ENCODE measurements around the gene RAD23A. TPM values are rescaled to one million over a fixed set of nuclear protein-coding genes. Genes with fewer than 3 reads are reported as not detected.

RAD23A gene
- total RNA-seq, 4 donors from 2014 or later: 101 to 128 (median 105) TPM

DNA sequence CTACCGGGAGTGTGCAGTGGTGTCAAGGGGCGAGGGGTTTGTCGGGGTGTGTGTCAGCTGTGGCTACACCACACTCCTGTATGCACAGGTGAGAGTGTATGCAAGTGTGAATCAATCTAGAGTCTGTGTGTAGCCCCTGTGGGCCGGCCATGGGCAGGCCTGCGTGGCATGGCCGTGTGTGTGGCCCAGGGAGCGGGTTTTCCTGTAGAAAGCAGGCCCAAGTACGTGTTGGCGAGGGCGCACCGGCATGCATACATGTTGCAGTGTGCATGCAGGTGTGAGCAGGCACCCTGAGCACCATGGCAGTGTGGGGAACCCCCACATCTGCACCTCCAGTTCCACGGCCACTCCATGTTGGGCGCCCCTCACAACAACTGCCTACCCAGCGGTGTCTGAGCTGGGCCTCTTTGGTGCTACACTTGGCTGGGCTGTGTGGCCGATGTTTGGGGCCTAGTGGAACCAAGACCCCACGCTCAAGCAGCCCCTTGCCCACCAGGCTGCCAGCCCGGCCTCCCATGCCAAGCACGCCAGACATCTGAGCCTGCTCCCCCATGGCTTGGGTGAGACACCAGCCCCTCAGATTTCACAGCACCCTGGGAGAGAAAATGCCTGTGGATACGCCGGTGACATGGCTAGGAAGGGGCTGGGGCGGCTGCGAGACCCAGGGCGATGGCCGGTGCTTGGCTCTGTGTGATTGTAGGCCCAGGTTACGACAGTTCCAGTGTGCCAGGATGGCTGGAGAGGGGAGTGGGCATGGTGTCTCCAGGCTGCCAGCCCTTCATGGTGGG lies 51.7 kb downstream of the RAD23A start:
- H3K4me3 ChIP-seq (ENCODE audit: low read depth, poor library complexity, severe bottlenecking): peak overlapping the region; percentile 60
- no peak for DNase-seq (ENCODE audit: low spot score in 2 of 2)
- 45 to 55% methylated on average over 9 to 21 of the region's 25 CpGs for WGBS, 2 donors
- intact Hi-C loops (cut with DNase I; ENCODE audit: low total_unique reads): no loop called here
- TF ChIP-seq, protein P1, sequence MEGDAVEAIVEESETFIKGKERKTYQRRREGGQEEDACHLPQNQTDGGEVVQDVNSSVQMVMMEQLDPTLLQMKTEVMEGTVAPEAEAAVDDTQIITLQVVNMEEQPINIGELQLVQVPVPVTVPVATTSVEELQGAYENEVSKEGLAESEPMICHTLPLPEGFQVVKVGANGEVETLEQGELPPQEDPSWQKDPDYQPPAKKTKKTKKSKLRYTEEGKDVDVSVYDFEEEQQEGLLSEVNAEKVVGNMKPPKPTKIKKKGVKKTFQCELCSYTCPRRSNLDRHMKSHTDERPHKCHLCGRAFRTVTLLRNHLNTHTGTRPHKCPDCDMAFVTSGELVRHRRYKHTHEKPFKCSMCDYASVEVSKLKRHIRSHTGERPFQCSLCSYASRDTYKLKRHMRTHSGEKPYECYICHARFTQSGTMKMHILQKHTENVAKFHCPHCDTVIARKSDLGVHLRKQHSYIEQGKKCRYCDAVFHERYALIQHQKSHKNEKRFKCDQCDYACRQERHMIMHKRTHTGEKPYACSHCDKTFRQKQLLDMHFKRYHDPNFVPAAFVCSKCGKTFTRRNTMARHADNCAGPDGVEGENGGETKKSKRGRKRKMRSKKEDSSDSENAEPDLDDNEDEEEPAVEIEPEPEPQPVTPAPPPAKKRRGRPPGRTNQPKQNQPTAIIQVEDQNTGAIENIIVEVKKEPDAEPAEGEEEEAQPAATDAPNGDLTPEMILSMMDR (IDR thresholded peaks at IDR 0.05): no peak
- TF ChIP-seq POLR2A (IDR thresholded peaks at IDR 0.05): no peak

DNA sequence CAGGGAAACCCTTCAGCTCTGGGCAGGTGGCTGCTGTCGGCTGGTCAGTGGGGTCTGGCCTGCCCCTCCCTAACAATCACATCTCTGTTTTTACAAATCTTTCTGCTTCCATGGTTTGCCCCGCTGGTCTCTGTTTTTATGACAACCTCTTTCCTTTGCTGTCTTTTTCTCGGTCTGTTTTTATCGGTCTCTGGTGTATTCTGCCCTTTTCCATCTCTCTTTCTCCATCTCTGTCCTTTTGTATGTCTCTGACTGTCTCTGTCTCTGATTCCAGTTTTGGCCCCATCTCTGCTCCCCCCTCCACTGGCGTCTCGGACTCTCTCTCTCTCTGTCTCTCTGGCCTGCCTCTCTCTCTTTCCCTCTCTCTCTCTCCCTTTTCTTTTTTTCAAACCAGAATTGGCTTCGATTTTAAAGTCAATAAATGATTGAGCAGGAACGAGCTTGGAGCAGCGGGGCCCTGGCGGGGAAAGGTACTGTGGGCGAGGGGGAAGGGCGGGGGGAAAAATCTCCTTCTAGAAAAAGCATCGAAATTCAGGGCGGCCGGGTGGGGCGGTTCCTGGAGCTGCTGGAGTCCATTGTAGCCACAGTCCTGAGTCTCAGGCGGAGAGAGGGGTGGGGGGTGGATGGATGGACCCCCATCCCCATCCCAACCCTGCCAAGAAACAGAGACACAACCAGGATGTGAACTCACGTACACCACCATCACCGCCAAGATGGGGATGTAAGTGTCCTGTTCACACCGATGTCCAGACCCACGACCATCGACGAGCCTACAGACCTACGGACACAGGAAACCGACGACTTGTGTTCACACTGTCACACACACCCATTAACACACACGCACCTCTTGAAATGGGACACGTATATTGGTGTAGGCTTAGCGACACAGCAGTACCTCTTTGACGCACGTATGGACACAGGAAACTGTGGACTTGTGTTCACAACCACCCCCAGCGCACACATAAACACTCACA lies 52.6 kb downstream of the RAD23A start:
- WGBS, 2 donors: 36 to 51% methylated on average over 30 to 32 of the region's 32 CpGs
- H3K4me3 ChIP-seq (ENCODE audit: low read depth, poor library complexity, severe bottlenecking): no peak overlapping the region
- intact Hi-C loops (cut with DNase I; ENCODE audit: low total_unique reads): loop anchor here (1.0 kb wide), 1 partner anchor 29 kb away; no protein-coding TSS in a partner anchor
- no peak for DNase-seq (ENCODE audit: low spot score in 2 of 2)
- TF ChIP-seq, protein P1 (IDR thresholded peaks at IDR 0.05): no peak
- no peak for TF ChIP-seq POLR2A (IDR thresholded peaks at IDR 0.05)

DNA sequence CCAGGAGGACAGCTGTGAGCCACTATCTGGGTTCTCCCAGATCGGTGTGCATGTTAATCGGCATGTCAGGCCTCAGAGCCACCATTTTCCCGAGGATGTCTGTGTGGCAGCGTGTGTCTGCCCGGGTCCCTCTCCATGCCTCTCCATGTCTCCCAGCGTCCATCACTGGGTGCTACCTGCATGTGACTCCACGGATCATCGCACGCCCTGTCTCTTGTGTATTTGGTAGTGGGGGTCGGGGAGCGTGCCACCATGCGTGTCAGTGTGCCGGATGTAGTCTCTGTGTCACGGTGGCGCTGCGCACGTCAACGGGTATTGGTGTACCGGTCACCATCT lies 55.5 kb downstream of the RAD23A start:
- WGBS, 2 donors: 40 to 54% methylated on average over 19 of the region's 19 CpGs
- no peak for TF ChIP-seq POLR2A (IDR thresholded peaks at IDR 0.05)
- TF ChIP-seq, protein P1 (IDR thresholded peaks at IDR 0.05): no peak
- intact Hi-C loops (cut with DNase I; ENCODE audit: low total_unique reads): no loop called here
- H3K4me3 ChIP-seq (ENCODE audit: low read depth, poor library complexity, severe bottlenecking): no peak overlapping the region
- DNase-seq (ENCODE audit: low spot score in 2 of 2): no peak

DNA sequence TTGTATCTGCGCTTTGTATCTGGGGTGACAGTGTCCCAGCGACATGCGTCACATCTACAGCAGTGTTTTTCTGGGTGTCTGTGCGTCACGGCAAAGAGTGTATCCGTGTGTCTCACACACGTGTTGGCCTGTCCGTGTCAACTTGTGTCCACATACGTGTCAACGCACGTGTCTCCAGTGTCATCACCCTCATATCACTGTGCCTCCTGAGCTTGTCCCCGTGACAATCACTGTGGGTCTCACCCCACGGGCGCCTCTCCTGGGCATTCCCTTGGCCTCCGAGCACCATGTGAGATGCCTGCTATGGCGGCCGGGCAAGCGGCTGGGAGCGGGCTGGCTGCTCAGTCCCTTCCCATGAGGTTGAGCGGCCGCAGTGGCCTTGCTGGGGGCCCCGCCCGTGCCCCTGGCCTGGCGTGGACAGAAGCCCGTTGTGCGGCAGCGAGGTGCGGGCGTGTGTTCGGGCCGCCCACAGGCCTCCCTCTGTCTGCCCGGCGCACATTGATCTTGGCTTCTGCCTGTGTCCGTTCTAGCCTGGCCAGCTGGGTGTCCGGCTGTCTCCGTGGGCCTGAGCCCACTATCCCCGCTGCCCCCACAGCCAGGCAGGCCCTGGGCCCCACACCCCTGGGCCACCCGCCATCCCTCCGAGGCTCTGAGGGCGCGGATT lies 56.0 kb downstream of the RAD23A start:
- H3K4me3 ChIP-seq (ENCODE audit: low read depth, poor library complexity, severe bottlenecking): no peak overlapping the region
- intact Hi-C loops (cut with DNase I; ENCODE audit: low total_unique reads): no loop called here
- whole genome bisulfite sequencing, 2 donors: 33 to 43% methylated on average over 28 to 34 of the region's 41 CpGs
- no peak for DNase-seq (ENCODE audit: low spot score in 2 of 2)
- no peak for TF ChIP-seq POLR2A (IDR thresholded peaks at IDR 0.05)
- TF ChIP-seq, protein P1 (IDR thresholded peaks at IDR 0.05): no peak

DNA sequence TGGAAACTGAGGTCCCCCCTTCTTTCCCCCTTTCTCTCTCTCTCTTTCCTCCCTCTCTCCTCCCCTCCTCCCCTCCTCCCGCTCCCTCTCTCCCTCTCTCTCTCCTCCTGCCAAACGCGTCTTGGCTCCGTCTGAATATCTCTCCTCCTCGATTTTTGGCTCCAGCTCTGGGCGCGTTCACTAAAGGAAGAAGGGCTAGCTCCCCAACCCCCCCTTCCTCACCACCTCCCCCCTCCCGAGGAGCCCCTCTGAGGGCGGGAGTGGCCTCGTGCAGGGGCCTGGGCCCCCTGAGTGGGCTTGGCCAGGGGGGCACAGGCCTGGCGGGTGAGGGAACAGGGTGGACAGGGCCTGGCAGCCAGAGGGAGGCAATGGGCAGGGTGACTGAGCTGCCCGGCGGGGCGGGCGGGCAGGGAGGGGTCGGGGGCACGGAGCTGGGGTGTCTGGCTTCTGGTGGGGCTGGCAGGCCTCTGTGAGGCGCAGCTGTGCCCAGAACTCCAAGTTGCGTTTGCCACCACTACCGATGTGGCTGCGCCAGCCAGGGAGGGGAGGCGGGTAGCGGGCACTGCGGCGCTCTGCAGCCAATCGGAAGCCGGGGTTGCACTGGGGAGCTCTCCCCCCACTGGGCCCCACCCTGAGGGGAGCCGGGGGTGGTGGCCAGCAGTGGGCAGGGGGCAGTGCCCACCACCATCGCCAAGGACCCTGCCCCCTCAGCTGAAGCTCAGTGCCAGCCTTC lies 56.7 kb downstream of the RAD23A start:
- DNase-seq (ENCODE audit: low spot score in 2 of 2): peak in 1 of 2 donors; percentile 80
- H3K4me3 ChIP-seq (ENCODE audit: low read depth, poor library complexity, severe bottlenecking): no peak overlapping the region
- intact Hi-C loops (cut with DNase I; ENCODE audit: low total_unique reads): no loop called here
- 23 to 31% methylated on average over 17 to 22 of the region's 29 CpGs for WGBS, 2 donors
- TF ChIP-seq, protein P1 (IDR thresholded peaks at IDR 0.05): no peak
- TF ChIP-seq POLR2A (IDR thresholded peaks at IDR 0.05): no peak
